ENCODE data around the gene ZNF556. TPM values are rescaled to one million over a fixed set of nuclear protein-coding genes. Genes with fewer than 3 reads are reported as not detected.

ZNF556 gene
- total and polyA plus RNA-seq, 2 experiments from 2014 or later, result 0.03 TPM; not detected in 1

DNA sequence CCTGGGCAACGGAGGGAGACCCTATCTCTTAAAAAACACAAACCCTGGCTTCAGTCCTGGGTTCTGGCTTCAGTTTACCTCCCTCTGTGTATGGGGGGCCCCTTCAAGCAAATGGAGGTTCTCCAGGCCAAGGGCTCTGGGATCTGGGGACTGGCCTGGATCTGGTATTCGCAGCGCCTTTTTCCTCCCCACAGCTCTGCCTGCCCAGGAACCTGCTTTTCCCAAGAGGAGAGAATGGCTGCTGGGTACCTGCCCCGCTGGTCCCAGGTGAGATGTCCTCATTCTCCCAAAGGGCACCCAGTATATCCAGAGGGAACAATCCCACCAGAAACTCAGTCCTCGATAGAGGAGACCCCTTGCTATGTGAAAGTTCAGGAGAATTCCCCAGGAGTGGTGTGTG lies 44.3 kb upstream of the ZNF556 start:
- 96% methylated on average over 5 of the region's 5 CpGs for WGBS (ENCODE audit: low lambda C conversion rate, missing lambda C conversion rate)
- H3K79me2 ChIP-seq, result peaks cover 22% of the 10 kb centered on the region
- H3K4me1 ChIP-seq (ENCODE audit: insufficient read depth), result peaks cover 4% of the 10 kb centered on the region
- H2AFZ ChIP-seq, result no peak overlapping the region
- no peaks in the 10 kb centered on the region for H3K9me2 ChIP-seq (replicated peaks; ENCODE audit: insufficient read depth)
- H3K9me3 ChIP-seq (ENCODE audit: low read depth), result no peaks in the 10 kb centered on the region
- H3K4me2 ChIP-seq, result no peak overlapping the region
- no peak for TF ChIP-seq EZH2 (IDR thresholded peaks at IDR 0.05; ENCODE audit: borderline replicate concordance)
- TF ChIP-seq, protein P1, sequence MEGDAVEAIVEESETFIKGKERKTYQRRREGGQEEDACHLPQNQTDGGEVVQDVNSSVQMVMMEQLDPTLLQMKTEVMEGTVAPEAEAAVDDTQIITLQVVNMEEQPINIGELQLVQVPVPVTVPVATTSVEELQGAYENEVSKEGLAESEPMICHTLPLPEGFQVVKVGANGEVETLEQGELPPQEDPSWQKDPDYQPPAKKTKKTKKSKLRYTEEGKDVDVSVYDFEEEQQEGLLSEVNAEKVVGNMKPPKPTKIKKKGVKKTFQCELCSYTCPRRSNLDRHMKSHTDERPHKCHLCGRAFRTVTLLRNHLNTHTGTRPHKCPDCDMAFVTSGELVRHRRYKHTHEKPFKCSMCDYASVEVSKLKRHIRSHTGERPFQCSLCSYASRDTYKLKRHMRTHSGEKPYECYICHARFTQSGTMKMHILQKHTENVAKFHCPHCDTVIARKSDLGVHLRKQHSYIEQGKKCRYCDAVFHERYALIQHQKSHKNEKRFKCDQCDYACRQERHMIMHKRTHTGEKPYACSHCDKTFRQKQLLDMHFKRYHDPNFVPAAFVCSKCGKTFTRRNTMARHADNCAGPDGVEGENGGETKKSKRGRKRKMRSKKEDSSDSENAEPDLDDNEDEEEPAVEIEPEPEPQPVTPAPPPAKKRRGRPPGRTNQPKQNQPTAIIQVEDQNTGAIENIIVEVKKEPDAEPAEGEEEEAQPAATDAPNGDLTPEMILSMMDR (IDR thresholded peaks at IDR 0.05; ENCODE audit: poor library complexity), result no peak
- no peak for TF ChIP-seq EZH2phosphoT487 (IDR thresholded peaks at IDR 0.05; ENCODE audit: low read depth, severe bottlenecking, unreplicated experiment)
- no peaks in the 10 kb centered on the region for H3K36me3 ChIP-seq (replicated peaks; ENCODE audit: insufficient read depth, low read depth)
- no peak overlapping the region for H3K4me3 ChIP-seq
- H3K27ac ChIP-seq, result no peak overlapping the region
- no peaks in the 10 kb centered on the region for H3K27me3 ChIP-seq
- no peak for DNase-seq (ENCODE audit: low spot score)
- no peaks in the 10 kb centered on the region for H4K20me1 ChIP-seq (ENCODE audit: insufficient read depth, poor library complexity, severe bottlenecking)

DNA sequence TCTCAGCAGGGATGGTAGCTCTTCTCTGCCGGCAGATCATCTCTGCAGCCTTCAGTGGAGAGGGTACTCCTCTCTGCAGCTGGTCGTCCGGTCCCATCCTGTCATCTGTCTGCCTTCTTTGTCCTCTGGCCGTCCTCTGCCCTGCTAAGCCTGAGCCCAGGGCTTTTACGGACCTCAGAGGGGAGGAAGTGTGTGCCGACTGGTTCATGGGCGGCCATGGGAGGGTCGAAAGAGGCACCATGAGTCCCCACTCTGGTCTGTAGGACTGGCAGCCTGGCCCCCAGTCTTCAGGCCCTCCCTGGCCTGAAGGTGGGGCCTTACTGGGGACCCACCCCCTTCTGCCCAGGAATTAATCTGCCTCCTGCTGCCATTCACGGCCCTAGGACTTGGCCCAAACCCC lies 43.5 kb upstream of the ZNF556 start:
- Histone ChIP-seq H3K9me2 (replicated peaks; ENCODE audit: insufficient read depth) (no peaks in the 10 kb centered on the region), H4K20me1 (ENCODE audit: insufficient read depth, poor library complexity, severe bottlenecking) (no peaks in the 10 kb centered on the region), H3K27ac (no peak overlapping the region), H3K4me1 (ENCODE audit: insufficient read depth) (peaks cover 4% of the 10 kb centered on the region), H3K79me2 (peaks cover 22% of the 10 kb centered on the region), H3K36me3 (replicated peaks; ENCODE audit: insufficient read depth, low read depth) (no peaks in the 10 kb centered on the region), H3K4me3 (no peak overlapping the region), H3K9me3 (ENCODE audit: low read depth) (no peaks in the 10 kb centered on the region), H3K27me3 (no peaks in the 10 kb centered on the region), H2AFZ (no peak overlapping the region), H3K4me2 (no peak overlapping the region)
- WGBS (ENCODE audit: low lambda C conversion rate, missing lambda C conversion rate), result 92% methylated on average over 9 of the region's 9 CpGs
- no peak for TF ChIP-seq EZH2phosphoT487 (IDR thresholded peaks at IDR 0.05; ENCODE audit: low read depth, severe bottlenecking, unreplicated experiment)
- no peak for TF ChIP-seq EZH2 (IDR thresholded peaks at IDR 0.05; ENCODE audit: borderline replicate concordance)
- TF ChIP-seq, protein P1 (IDR thresholded peaks at IDR 0.05; ENCODE audit: poor library complexity), result no peak
- DNase-seq (ENCODE audit: low spot score), result no peak

DNA sequence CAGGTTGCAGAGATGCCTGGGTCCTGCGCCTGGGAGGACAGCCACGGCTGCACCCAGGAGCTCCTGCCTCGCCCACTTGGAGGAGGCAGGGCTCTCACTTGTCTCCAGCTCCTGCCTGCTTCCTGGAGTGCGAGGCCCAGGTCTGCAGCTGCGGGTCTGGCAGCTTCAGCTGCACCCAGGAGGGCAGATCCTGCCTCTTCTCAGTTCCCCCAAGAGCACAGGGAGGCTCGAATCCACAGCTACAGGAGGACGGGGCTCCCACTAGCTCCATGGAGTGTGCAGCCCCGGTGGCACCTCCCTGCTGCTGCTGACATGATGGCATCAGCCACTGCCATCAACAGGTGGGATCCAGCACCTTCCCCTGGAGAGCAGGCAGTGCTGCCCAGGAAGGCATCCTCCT lies 43.0 kb upstream of the ZNF556 start:
- 71% methylated on average over 8 of the region's 8 CpGs for WGBS (ENCODE audit: low lambda C conversion rate, missing lambda C conversion rate)
- Histone ChIP-seq H3K4me3 (no peak overlapping the region), H3K4me1 (ENCODE audit: insufficient read depth) (peaks cover 4% of the 10 kb centered on the region), H3K9me3 (ENCODE audit: low read depth) (no peaks in the 10 kb centered on the region), H3K27ac (no peak overlapping the region), H3K4me2 (no peak overlapping the region), H3K27me3 (no peaks in the 10 kb centered on the region), H3K36me3 (replicated peaks; ENCODE audit: insufficient read depth, low read depth) (no peaks in the 10 kb centered on the region), H3K79me2 (peaks cover 22% of the 10 kb centered on the region), H4K20me1 (ENCODE audit: insufficient read depth, poor library complexity, severe bottlenecking) (no peaks in the 10 kb centered on the region), H2AFZ (no peak overlapping the region), H3K9me2 (replicated peaks; ENCODE audit: insufficient read depth) (no peaks in the 10 kb centered on the region)
- no peak for DNase-seq (ENCODE audit: low spot score)
- TF ChIP-seq, protein P1 (IDR thresholded peaks at IDR 0.05; ENCODE audit: poor library complexity), result no peak
- TF ChIP-seq EZH2 (IDR thresholded peaks at IDR 0.05; ENCODE audit: borderline replicate concordance) (no peak), EZH2phosphoT487 (IDR thresholded peaks at IDR 0.05; ENCODE audit: low read depth, severe bottlenecking, unreplicated experiment) (no peak)

DNA sequence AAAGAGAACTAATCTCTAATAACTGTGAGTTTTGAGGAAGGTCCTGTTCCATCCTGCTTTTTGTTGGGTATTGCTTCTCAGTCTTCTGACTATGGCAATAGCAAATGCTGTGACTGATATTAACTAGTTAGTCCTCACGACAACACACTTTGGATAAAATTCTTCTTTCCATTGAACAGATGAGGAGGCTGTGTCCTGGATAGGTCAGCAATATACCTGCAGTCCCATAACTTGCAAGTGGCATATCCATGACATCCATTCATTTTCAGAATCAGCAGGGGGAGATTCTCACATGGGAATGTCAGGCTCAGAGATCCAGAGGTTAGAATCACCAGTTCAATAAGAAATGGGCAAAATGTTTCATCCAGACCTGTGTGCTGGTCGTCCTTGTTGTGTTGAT lies 40.1 kb upstream of the ZNF556 start:
- Histone ChIP-seq H3K79me2 (peaks cover 2% of the 10 kb centered on the region), H3K36me3 (replicated peaks; ENCODE audit: insufficient read depth, low read depth) (no peaks in the 10 kb centered on the region), H3K27ac (no peak overlapping the region), H3K4me2 (no peak overlapping the region), H2AFZ (no peak overlapping the region), H3K9me2 (replicated peaks; ENCODE audit: insufficient read depth) (no peaks in the 10 kb centered on the region), H4K20me1 (ENCODE audit: insufficient read depth, poor library complexity, severe bottlenecking) (no peaks in the 10 kb centered on the region), H3K9me3 (ENCODE audit: low read depth) (no peaks in the 10 kb centered on the region), H3K27me3 (no peaks in the 10 kb centered on the region), H3K4me1 (ENCODE audit: insufficient read depth) (no peaks in the 10 kb centered on the region), H3K4me3 (no peak overlapping the region)
- TF ChIP-seq EZH2 (IDR thresholded peaks at IDR 0.05; ENCODE audit: borderline replicate concordance) (no peak), EZH2phosphoT487 (IDR thresholded peaks at IDR 0.05; ENCODE audit: low read depth, severe bottlenecking, unreplicated experiment) (no peak)
- TF ChIP-seq, protein P1 (IDR thresholded peaks at IDR 0.05; ENCODE audit: poor library complexity), result no peak
- DNase-seq (ENCODE audit: low spot score), result no peak
- 96% methylated on average over 2 of the region's 2 CpGs for WGBS (ENCODE audit: low lambda C conversion rate, missing lambda C conversion rate)

Measured in hepatocyte (in vitro differentiated cells).